D721Med (cell line): ENCODE measurements around the gene VAMP7.

Source experiments
- DNase-seq: peaks from one replicate; pipeline ENCODE4 v3.0.0; 2011; ENCODE audit warnings: low spot score; ENCODE audit not compliant: insufficient read length
- FAIRE-seq: peaks from 2 replicates; lab custom pipeline; 2011; peaks lifted over from hg19 to GRCh38; lab: Jason Lieb, UNC
- TF ChIP-seq, protein P1 (sequence below): IDR thresholded peaks from 2 replicates; pipeline ENCODE4 v1.5.1; 2012; ENCODE audit warnings: mild to moderate bottlenecking, control low read depth; ENCODE audit not compliant: insufficient read depth; ENCODE audit errors: missing control alignments

VAMP7 gene

GRCh38 chrX:155988859-155989258 lies 107.7 kb downstream of the VAMP7 start:
- FAIRE-seq (no peak), DNase-seq (no peak)
- TF ChIP-seq, protein P1, sequence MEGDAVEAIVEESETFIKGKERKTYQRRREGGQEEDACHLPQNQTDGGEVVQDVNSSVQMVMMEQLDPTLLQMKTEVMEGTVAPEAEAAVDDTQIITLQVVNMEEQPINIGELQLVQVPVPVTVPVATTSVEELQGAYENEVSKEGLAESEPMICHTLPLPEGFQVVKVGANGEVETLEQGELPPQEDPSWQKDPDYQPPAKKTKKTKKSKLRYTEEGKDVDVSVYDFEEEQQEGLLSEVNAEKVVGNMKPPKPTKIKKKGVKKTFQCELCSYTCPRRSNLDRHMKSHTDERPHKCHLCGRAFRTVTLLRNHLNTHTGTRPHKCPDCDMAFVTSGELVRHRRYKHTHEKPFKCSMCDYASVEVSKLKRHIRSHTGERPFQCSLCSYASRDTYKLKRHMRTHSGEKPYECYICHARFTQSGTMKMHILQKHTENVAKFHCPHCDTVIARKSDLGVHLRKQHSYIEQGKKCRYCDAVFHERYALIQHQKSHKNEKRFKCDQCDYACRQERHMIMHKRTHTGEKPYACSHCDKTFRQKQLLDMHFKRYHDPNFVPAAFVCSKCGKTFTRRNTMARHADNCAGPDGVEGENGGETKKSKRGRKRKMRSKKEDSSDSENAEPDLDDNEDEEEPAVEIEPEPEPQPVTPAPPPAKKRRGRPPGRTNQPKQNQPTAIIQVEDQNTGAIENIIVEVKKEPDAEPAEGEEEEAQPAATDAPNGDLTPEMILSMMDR: no peak
